Hematopoietic multipotent progenitor cell treated with erythropoietin and hydrocortisone succinate and interleukin-3 and kit ligand, for 4 days (in vitro differentiated cells): Measurements from ENCODE around the gene NUP160.
"Not testable (repeated sequence)": the region's sequence is repeated elsewhere in the genome, so short reads cannot be mapped to it uniquely, and the experiment has no call there.

Source experiments
- DNase-seq: peaks from one replicate; pipeline ENCODE4 v3.0.0-alpha.2; 2015

NUP160 gene

DNA sequence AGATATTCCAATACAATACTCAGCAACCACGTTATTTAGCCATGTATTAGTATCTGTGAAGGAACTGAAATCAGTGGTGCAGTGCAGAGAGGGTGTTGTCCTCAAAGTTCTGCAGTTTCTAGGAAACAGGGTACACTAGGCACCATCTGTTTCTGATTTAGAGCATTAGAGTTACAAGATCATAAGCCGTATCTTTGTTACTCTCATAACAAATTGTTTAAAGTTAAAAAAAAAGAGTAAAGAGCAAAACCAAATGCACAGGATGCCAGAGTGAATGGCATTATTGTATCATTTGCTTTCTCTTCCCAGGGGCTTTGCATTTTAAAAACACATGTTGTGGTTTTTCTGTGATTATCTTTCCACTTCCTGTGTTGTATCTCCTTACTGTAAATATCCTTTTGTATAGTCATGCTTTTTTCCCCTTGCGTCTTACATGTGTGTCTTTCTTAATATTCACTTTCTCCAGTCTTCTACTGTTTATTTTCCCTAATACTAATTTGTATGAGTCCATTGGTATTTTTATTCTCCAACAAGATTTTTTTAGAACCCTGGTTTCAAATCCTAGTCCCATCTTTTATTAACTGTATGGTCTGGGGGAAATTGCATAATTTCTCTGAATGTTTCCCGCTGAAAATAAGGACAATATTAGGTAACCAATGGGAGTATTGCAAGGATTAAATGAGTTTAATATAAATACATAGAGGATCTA lies 15.2 kb upstream of the NUP160 start:
- DNase-seq: peak; percentile 71

- DNase-seq: peak; percentile 70
Observed at GRCh38 chr11:47861728-47862127, 13.6 kb upstream of the NUP160 start.

DNA sequence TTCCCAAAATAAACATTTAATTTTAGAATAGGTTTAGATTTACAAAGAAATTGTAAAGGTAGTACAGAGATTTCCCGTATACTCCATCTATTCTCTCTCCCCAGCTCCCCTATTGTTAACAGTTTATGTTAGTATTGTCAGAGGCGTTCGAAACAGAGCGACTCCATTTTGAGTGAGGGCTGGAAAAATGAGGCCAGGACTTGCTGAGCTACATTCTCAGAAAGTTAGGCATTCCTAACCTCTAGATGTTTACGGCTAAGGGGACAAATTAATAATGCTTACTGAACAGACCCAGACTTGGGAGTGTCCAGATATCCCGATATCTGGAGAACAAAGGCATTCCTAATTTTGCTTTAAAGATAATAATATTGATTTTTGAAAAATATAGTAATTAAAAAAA lies 12.4 kb upstream of the NUP160 start:
- no peak for DNase-seq

GRCh38 chr11:47857892-47858543 lies 9.9 kb upstream of the NUP160 start:
- DNase-seq: no peak

GRCh38 chr11:47857485-47857884 lies 9.3 kb upstream of the NUP160 start:
- no peak for DNase-seq

DNA sequence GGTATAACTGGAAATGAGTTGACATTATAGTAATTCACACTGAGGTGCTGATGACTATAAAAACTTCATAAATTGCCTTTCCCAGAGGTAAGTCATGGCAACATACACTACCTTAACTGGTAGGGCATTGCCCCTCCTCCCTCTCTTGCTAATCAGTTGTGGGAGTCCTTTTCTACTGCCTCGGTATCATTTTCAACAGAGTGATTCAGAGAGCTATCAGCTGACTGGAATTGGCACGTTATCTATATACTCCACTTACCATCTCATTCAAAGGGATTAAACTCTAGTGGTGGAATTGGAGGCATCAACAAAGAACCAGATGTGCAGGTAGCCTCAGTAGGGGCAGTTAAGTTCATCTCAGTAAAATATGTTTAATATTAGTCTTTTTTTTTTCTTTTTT lies 8.0 kb upstream of the NUP160 start:
- peak; percentile 81 for DNase-seq

GRCh38 chr11:47854667-47855066 lies 6.5 kb upstream of the NUP160 start:
- no peak for DNase-seq

DNA sequence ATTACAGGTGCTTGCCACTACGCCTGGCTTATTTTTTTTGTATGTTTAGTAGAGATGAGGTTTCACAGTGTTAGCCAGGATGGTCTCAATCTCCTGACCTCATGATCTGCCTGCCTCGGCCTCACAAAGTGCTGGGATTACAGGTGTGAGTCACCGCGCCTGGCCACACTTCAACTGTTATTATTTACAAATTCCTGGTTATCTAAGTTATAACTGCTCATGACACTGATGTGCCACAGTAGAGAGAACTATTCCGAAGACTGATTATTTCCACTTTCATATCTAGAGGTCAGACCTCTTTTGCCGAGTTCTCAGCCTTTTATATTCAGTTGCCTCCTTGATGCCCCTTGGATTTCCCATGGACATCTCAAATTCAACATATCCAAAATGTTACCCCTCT lies 3.9 kb upstream of the NUP160 start:
- DNase-seq: no peak

DNA sequence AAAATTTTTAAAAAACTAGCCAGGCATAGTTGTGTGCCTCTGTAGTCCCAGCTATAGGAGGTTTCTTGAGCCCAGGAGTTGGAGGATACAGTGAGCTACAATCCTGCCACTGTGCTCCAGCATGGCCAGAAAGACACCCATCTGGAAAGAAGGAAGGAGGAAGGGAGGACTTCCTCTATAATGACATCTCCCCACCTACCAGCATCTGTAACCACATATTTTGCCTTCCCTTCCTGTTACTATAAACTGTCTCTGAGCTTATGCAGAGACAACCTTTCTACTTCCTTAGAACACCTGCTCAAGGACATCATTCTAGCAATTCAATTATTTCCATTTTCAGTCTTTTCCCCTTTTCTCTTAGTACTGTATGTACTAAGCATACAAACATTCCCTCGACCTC lies 2.2 kb upstream of the NUP160 start:
- DNase-seq: no peak

DNA sequence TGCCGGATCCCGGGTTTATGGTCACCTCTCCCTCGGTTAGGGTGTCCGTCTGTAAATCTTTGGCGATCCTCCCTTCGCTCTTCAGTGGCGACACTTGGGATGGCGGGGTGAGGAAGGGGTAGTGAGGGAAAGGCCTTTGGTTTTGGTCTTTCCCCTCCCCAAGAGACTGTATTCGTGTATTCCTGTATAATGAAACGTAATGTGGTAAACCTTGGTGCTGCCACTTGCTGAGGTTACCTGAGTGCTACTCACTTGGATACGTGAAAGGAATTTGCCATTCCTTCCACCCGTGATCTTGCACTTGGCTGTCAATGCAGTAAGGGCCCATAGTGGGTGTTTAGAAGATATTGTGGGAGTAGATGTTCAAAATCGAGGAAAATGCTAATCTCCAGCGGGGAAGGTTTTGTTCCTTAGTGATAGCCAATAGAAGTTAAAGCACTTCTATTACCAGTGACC lies 578 bp upstream of the NUP160 start:
- DNase-seq: no peak

DNA sequence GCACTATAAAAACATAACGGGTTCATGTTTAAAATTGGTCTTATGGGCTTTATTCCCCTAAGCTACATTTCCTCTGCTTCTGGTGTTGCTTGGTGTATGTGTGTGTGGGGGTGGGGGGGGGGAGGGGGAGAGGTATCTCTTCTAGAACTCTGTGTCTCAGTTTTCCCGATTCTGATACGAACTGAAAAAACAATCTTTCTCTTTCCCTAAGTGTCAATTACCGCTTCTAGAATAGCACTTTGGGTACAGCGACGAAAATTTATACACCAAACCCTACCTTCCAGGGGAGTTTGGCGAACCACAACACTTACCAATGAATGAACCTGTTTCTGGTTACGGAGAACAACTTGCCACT lies 636 bp downstream of the NUP160 start:
- no peak for DNase-seq

DNA sequence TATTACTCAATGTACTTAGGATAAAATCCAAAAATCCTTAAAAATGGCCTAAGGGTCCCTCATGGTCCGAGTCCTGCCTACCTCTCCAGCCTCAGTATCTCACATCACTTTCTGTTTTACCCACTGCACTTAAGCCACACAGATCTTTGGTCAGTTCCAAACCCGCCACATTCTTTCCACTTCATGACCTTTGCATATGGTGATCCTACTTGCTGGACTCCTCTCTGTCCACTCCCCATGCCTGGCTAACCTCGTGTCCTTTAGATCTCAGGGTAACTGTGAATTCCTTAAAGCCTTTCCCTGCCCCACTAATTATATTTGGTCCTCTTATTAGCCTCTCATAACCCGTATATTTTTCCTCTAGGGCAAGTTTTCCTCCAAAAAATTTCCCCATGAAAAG lies 1.2 kb downstream of the NUP160 start:
- DNase-seq: no peak

DNA sequence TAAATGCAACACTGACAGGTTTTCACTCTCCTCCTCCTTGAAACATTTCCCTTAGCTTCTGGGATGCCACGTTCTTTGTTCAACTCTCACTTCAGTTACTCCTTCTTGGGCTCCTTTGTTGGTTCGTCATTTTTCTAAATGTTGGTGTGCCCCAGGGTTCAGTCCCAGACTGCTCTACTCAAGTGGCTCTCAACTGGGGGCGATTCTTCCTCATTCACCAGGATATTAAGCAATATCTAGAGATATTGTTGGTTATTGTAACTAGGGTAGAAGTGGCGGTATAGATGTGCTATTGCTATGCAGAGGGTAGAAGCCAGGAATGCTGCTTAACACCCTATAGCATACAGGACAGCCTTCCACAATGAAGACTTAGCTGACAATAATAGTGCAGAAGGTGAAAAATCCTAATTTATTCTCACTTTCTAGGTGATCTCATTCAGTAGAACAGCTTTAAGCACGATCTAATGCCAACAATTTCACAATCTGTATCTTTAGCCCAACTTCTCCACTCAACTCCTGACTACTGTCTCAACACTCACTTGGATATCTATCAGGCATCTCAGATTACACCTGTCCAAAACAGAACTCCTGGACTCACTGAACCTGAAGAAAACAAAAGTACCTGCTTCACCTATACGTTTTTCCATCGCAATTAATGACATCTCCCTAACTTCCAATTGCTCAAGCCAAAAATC lies 4.6 kb downstream of the NUP160 start:
- no peak for DNase-seq

GRCh38 chr11:47842749-47843148 lies 5.4 kb downstream of the NUP160 start:
- DNase-seq: no peak

- no peak for DNase-seq
Observed at GRCh38 chr11:47837929-47838328, 10.2 kb downstream of the NUP160 start.

- no peak for DNase-seq
Observed at GRCh38 chr11:47837292-47837691, 10.9 kb downstream of the NUP160 start.

GRCh38 chr11:47830013-47830412 lies 18.1 kb downstream of the NUP160 start:
- not testable (repeated sequence) for DNase-seq

GRCh38 chr11:47828284-47828683 lies 19.9 kb downstream of the NUP160 start:
- no peak for DNase-seq

DNA sequence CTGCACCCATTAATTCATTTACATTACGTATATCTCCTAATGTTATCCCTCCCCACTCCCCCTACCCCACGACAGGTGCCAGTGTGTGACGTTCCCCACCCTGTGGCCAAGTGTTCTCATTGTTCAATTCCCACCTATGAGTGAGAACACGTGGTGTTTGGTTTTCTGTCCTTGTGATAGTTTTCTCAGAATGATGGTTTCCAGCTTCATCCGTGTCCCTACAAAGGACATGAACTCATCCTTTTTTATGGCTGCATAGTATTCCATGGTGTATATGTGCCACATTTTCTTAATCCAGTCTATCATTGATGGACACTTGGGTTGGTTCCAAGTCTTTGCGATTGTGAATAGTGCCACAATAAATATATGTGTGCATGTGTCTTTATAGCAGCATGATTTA lies 25.5 kb downstream of the NUP160 start:
- DNase-seq: not testable (repeated sequence)

- DNase-seq: no peak
Observed at GRCh38 chr11:47819743-47820142, 28.4 kb downstream of the NUP160 start.

DNA sequence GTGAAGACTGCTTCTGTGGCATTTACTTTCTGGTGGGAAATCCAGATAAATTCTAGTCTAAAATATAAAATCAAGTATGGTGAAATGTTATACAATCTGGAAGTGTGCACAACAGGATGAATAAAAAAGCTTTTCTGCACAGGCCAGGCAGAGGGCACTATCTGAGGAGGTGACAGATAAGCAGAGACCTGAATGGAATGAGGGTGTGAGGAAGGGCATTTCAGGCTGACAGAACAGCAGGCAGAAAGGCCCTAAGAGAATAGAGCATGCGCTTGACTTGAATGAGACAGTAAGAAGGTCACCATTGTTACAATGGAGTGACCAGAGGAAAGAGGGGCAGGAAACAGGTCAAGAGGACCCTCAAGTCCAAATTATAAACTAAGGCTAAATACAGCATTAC lies 47.4 kb downstream of the NUP160 start:
- peak; percentile 5 for DNase-seq

DNA sequence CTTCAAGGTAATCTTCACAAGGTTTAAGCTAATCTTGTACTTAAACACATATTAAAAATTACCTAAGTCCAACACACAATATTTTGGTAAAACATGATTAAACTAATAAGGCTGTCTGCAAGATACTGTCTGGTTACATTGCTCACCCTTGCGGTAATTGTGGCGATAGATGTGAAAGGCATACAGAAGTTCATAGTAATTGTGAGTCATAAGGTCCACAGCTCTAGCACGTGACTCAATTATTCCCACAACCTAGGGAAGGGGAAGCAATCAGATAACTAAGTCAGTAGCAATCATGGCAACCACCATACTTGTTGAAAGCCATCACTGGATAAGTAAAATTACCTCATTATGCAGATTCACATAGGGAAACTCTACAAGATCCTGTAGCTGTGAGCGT lies 50.5 kb downstream of the NUP160 start:
- DNase-seq: peak; percentile 15

- DNase-seq: no peak
Observed at GRCh38 chr11:47791774-47792430, 56.2 kb downstream of the NUP160 start.

GRCh38 chr11:47790017-47790416 lies 58.1 kb downstream of the NUP160 start:
- DNase-seq: not testable (repeated sequence)
